ENCODE measurements around the gene ATP1B2.

Gene ATP1B2

DNA sequence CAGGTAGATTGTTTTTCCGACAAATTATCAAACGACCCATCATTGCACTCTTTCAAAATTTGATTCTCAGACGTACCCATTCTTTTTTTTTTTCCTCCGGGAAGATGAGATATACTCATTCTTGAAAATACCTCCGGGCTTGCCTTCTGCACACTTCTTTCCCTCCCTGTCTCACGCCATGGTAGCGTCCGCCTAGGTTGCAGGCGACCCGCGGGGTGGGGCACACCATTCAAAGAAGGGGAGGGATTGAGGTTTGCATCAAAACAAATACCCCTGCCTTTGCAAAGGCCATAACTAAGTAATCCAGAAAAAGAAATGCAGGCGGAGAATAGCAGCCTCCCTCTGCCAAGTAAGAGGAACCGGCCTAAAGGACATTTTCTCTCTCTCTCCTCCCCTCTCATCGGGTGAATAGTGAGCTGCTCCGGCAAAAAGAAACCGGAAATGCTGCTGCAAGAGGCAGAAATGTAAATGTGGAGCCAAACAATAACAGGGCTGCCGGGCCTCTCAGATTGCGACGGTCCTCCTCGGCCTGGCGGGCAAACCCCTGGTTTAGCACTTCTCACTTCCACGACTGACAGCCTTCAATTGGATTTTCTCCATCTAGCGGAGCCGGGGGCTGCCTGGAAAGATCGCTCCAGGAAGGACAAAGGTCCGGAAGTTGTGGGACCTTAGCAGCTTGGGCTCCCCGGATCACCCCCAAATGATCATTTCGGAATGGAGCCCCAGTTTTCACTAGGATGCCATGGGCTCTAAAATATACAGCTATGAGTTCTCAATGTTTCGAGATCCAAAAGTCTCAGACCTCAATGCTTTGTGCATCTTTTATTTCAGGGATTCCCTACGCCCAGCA, 35.7 kb downstream of the ATP1B2 start:
- DNase-seq = peak; percentile 84

DNA sequence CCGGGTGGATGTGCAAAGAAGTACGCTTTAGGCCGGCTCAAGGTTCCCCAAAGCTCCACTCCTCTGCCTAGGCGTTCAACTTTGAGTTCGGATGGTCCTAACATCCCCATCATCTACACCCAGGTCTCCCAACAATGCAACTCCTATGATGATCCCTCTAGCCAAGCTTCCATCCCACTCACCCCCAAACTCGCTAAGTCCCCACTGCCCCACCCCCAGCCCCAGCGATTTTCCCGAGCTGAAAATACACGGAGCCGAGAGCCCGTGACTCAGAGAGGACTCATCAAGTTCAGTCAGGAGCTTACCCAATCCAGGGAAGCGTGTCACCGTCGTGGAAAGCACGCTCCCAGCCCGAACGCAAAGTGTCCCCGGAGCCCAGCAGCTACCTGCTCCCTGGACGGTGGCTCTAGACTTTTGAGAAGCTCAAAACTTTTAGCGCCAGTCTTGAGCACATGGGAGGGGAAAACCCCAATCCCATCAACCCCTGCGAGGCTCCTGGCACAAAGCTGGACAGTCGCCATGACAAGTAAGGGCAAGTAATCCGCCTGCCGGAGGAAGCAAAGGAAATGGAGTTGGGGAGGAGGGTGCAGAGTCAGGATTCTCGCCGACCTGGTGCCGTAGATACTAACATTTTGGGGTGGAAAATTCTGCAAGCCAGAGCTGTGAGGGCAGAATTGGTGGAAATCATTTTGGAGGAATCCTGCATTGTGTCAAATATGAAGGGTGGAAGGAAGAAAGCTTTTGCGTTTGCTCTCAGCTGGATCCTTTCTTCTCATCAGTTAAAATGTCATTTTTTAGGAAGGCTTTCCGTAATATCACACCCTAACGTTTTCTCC, 36.6 kb downstream of the ATP1B2 start, which contains the start of gene TP53:
Gene TP53 (minus strand): TSS at position 419 of the 836 bp plus-strand sequence. CDS start 10,896 bp downstream, outside the sequence.
- peak; percentile 89 for DNase-seq

DNA sequence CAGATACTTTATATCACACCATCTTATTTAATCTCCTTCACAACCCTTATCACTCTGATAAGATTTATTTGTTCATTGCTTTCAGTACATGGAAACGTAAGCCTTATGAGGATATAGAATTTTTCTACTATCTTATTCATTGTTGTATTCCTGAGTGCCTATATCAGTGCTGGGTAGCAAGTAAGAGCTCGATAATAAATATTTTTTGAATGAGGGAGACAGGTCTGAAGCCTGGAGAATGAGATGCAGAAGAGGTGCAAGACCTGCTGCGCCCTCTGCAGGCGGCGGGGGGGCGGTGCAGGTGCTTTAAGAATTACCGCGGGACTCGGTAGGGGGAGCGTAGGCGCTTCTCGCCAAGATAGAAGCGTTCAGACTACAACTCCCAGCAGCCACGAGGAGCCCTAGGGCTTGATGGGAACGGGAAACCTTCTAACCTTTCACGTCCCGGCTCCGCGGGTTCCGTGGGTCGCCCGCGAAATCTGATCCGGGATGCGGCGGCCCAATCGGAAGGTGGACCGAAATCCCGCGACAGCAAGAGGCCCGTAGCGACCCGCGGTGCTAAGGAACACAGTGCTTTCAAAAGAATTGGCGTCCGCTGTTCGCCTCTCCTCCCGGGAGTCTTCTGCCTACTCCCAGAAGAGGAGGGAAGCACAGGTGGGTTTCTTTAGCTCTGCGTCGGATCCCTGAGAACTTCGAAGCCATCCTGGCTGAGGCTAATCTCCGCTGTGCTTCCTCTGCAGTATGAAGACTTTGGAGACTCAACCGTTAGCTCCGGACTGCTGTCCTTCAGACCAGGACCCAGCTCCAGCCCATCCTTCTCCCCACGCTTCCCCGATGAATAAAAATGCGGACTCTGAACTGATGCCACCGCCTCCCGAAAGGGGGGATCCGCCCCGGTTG, 37.4 kb downstream of the ATP1B2 start, which contains the start of gene WRAP53:
Gene WRAP53 (plus strand): TSS at position 570 of the 900 bp plus-strand sequence. CDS start 172 bp downstream, at position 742.
- DNase-seq = peak; percentile 98

DNA sequence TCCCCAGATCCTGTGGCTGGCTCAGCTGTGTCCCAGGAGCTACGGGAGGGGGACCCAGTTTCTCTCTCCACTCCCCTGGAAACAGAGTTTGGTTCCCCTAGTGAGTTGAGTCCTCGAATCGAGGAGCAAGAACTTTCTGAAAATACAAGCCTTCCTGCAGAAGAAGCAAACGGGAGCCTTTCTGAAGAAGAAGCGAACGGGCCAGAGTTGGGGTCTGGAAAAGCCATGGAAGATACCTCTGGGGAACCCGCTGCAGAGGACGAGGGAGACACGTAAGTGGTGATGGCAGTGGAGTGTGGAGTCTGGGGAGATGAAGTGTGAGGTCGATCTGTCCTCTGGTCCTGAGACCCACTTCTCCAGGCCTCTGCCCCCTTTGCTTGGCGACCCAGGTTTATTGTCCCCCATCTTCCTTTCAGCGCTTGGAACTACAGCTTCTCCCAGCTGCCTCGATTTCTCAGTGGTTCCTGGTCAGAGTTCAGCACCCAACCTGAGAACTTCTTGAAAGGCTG, 38.1 kb downstream of the ATP1B2 start:
- DNase-seq = no peak

DNA sequence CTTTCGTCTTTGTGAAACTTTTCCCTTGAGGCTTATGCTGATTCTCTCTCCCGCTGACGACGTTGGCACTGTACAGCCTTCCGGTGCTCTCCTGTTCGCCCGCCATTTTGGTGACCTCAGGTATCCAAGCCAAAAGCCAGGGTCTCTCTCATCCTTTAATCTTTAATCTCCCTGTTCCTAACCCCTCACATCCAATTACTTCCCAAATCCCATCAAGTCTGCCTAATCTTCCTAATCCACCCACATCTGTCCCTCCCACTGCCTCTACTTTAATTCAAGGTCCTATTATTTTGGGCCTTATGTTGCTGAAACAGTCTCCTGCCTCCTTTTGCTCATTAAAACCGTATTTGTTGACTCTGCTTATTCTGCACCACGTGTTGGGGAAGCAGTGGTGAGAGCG, 44.9 kb downstream of the ATP1B2 start:
- no peak for DNase-seq

DNA sequence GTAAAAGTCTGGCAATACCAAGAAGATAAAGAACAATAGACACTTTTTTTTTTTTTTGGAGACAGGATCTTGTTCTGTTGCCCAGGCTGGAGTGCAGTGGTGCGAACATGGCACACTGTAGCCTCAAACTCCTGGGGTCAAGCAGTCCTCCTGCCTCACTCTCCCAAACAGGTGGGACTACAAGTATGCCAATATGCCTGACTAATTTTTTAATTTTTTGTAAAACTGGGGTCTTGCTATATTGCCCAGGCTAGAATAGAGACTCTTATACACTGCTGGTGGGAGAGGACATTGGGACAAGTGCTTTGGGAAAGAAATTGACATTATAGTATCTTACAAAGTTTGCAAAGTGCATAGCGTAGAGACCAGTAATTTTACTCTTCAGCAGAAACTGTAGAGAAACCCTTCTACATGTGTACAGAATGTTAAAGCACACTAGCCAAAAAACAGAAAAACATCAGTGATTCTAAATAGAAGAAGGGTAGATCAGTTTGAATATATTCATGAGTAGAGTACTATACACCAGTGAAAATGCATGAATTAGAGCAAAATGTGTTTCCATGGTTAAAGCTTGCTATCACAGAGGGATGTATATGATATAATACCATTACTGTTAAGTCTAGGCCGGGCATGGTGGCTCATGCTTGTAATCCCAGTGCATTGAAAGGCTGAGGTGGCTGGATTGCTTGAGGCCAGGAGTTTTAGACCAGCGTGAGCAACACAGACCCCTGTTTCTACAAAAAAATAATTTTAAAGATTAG, 47.3 kb downstream of the ATP1B2 start:
- no peak for DNase-seq

DNA sequence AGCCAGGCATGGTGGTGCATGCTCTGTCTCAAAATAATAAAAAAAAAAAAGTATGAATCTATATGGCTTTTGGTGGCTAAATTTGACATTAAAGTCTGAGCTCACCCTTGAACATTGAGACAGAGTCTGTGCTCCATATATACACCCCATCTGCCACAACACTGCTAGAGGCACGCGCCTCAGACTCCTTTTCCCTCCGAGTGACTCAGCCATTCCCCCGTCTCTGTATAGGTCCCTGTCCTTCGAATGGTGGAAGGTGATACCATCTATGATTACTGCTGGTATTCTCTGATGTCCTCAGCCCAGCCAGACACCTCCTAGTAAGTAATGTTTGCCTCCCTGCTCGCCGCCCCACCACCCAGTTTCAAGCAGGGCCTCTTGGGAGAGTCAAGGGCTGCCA, 49.8 kb downstream of the ATP1B2 start:
- no peak for DNase-seq

DNA sequence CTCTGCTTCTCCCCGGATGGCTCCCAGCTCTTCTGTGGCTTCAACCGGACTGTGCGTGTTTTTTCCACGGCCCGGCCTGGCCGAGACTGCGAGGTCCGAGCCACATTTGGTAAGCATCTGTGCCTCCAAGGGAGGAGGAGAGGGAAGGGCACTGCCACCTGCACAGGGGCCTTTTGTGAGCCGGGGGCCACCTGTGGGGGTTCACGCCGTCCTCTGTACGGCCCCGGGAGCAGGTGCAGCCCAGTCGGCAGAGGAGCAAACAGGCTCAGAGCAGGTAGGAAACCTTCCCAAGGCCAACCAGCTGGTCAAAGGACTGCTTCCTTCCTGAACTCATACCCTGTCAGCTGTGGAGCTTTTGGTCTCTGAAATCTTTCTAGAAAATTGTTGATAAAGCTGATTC, 51.0 kb downstream of the ATP1B2 start:
- DNase-seq = no peak

DNA sequence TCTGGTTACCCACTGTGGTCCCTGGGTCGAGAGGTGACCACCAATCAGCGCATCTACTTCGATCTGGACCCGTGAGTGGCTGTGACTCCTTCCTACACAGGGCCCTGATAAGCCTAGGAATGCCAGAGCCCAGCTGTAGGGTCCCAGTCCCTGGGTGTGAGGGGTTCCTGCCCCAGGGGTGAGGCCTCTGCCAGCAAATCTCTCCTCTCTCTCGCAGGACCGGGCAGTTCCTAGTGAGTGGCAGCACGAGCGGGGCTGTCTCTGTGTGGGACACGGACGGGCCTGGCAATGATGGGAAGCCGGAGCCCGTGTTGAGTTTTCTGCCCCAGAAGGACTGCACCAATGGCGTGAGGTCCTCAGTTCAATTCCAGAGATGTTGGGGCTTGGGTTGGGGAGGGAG, 52.0 kb downstream of the ATP1B2 start:
- no peak for DNase-seq

DNA sequence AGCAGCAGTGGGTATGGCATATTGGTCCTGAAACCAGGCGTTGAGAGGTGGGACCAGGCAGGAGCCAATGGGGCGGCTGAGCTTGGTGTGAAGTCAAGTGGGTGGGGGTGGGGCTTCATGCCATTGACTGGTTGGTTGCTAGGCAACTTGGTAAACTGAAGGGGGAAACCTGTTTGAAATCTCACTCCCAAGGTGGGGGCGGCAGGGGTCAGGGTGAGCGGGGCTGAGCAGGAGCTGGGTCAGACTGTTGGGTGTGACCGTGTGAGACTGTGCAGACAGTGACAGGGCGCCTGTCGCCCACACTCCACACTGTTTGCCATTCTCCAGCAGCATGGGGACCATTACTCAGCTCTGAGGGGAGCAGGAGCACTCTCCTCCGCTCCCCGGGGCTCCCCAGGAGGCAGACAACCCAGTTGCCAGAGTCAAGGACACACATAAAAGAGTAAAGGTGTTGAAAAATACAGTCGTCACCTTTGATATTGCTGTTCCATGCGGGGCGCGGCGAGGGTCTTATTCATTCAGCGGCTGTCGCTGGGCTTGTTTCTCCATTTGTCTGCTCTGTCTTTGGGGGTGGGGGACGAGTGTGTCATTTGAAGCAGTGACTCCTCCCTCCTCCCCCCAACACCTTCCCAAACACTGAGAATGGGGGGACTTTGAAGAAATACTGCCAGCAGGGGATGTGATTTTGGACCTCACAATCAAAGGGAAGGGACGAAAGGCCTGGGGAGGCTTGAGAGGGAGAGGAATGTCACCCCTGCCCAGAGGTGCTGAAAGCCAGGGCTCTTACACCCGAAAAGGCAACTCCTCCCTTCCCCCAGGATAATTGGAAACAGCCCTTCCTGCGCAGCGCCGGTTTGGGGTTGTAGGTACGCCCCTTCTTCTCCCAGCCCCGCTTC, 53.1 kb downstream of the ATP1B2 start:
- DNase-seq = no peak

DNA sequence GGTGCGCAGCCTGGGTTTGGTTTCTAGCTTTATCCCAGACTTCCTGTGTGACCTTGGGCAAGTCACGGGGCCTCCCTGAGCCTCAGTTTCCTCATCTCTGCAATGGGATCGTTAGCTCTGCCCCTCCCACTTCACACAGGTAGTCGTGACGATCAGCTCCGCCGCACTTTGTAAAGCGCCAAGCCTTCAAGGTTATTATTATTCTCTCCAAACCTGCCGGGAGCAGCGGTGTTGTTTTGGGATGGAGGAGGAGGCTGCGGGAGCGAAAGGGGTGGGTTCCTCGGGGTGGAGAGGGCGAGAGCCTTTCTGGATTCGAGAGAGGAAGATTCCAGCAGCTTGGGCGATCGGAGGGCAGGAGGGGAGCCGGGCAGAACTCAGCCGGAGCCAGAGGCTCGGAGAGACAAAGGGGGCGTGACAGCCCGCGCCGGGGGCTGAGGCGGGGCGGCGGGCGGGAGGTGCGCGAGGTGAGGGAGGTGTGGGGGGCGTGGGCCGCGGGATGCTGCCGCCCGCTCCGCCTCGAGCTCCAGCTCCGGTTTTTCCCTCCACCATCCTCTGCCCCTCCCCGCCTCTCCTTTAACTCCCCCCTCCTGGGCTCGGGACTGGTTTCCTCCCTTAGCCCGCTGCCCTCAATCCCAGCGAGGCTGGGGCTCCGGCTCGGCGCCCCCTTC, 54.0 kb downstream of the ATP1B2 start, which contains the start of gene EFNB3:
Gene EFNB3 (plus strand): TSS at position 602 of the 668 bp plus-strand sequence. CDS start 397 bp downstream, outside the sequence.
- no peak for DNase-seq

DNA sequence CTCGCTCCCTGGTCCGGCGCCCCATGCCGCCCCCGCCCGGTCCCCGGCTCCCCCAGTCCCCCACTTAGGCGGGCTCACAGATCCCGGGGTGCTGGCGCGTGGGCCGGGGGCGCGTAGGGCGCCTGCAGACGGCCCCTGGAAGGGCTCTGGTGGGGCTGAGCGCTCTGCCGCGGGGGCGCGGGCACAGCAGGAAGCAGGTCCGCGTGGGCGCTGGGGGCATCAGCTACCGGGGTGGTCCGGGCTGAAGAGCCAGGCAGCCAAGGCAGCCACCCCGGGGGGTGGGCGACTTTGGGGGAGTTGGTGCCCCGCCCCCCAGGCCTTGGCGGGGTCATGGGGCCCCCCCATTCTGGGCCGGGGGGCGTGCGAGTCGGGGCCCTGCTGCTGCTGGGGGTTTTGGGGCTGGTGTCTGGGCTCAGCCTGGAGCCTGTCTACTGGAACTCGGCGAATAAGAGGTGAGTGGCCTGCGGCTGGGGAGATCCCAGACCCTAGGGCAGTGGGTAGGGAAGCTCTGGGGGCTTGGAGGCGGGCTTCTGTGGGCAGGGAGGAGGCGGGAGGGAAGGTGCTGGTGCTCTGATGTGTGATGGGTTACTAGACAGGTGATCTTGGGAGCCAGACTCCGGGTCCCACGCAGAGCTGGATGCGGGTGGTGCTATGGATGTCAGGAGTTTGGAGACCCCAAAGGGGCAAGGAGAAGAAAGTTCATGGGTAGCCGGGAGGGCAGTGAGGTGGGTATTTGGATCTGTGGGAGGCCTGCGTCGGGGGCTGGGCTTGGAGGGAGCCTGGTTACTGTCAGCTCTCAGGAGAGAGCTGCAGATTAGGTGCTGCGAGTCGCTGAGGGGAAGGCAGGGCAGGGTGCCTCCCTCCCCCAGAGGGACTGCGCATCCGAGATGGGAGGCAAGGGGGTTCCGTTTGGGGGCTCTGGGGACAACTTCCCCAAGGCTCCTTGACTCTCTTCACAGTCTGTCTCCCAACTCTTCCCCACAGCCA, 54.8 kb downstream of the ATP1B2 start:
- DNase-seq = no peak

DNA sequence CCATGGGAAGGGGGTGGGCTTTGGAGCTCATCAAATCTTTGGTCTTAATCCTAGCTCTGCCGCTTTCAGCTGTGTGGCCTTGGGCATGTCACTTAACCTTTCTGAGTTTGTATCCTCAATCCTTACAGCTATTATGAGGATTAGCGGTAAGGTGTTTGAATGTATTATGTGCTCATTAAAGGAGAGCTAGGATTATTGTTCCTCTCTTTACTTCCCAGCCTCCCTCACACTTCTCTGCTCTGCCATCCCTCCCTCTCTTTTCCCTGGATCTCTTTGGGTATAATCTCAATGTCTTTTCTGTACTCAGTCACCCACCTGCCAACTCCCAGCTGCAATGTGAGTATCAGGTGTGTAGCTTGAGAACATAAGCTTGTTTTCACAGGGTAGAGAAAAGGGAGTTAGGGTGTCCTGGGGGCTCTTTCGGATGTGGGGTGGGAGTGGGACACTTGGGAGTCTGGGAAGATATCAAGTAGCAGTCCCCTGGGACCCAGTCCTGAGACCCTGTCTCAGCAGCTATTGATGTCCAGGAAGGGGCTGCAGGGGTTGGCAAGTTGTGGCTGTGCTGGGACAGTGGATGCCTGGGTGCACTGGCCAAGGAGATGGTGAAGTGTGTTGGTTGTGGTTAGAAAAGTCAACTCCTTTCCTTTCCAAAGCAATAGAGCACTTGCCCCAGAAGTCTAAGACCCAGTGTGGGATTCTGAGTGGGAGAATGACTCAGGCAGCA, 56.1 kb downstream of the ATP1B2 start:
- no peak for DNase-seq
